Neuronal stem cell (in vitro differentiated cells): ENCODE data around the gene MYO1E.
"Not testable (repeated sequence)": the region's sequence is repeated elsewhere in the genome, so short reads cannot be mapped to it uniquely, and the experiment has no call there.

Experiments used
- DNase-seq: peaks from one replicate; pipeline ENCODE4 v3.0.0-alpha.2; 2013; ENCODE audit warnings: low spot score
- H2AFZ ChIP-seq: one replicate; pipeline ENCODE4 v1.6.1; 2013; ENCODE audit warnings: mild to moderate bottlenecking, low read length, inconsistent platforms
- H2AK5ac ChIP-seq: 2 replicates; pipeline ENCODE4 v1.6.1; 2013; ENCODE audit warnings: low read depth, mild to moderate bottlenecking, inconsistent platforms, low read length, moderate library complexity, mixed read lengths
- H2BK120ac ChIP-seq: 2 replicates; pipeline ENCODE4 v1.6.1; 2013; ENCODE audit warnings: low read depth, mild to moderate bottlenecking, inconsistent platforms, low read length, moderate library complexity, mixed read lengths
- H2BK12ac ChIP-seq: one replicate; pipeline ENCODE4 v1.6.1; 2013; ENCODE audit warnings: low read length, inconsistent platforms
- H2BK15ac ChIP-seq: 2 replicates; pipeline ENCODE4 v1.6.1; 2013; ENCODE audit warnings: mild to moderate bottlenecking, low read length, inconsistent platforms, mixed read lengths
- H2BK5ac ChIP-seq: one replicate; pipeline ENCODE4 v1.6.1; 2013; ENCODE audit warnings: inconsistent platforms, mild to moderate bottlenecking, low read length, moderate library complexity
- H3K14ac ChIP-seq: one replicate; pipeline ENCODE4 v1.6.1; 2013; ENCODE audit warnings: low read length, inconsistent platforms
- H3K18ac ChIP-seq: 2 replicates; pipeline ENCODE4 v1.6.1; 2013; ENCODE audit warnings: low read length, inconsistent platforms
- H3K23ac ChIP-seq: 2 replicates; pipeline ENCODE4 v1.6.1; 2013; ENCODE audit warnings: low read depth, mild to moderate bottlenecking, mixed read lengths, low read length, inconsistent platforms; ENCODE audit not compliant: poor library complexity
- H3K27ac ChIP-seq: replicated peaks from 3 replicates; pipeline ENCODE4 v1.5.1; 2013; ENCODE audit warnings: low read length, inconsistent platforms
- H3K27me3 ChIP-seq, 3 experiments: 2 replicates each; pipeline ENCODE4 v1.6.1; 2013; ENCODE audit warnings: low read length in 3 of 3, mild to moderate bottlenecking in 2 of 3, inconsistent platforms in 1 of 3, low read depth in 1 of 3, mixed read lengths in 1 of 3, moderate library complexity in 1 of 3; ENCODE audit not compliant: control insufficient read depth in 3 of 3, insufficient read depth in 3 of 3
- H3K36me3 ChIP-seq, 2 donors: replicated peaks in 1 of 2; 2 replicates each; pipeline ENCODE4 v1.6.1; 2013; ENCODE audit warnings: low read length in 2 of 2; ENCODE audit not compliant: control insufficient read depth in 2 of 2, insufficient read depth in 2 of 2
- H3K4ac ChIP-seq: 2 replicates; pipeline ENCODE4 v1.6.1; 2013; ENCODE audit warnings: inconsistent platforms, mild to moderate bottlenecking, low read length, moderate library complexity
- H3K4me1 ChIP-seq, 2 donors: 1 replicate in 1 of 2; 2 replicates in 1 of 2; pipeline ENCODE4 v1.6.1; 2013; ENCODE audit warnings: low read length in 2 of 2, low read depth in 1 of 2; ENCODE audit not compliant: control insufficient read depth in 2 of 2, insufficient read depth in 1 of 2
- H3K4me2 ChIP-seq: one replicate; pipeline ENCODE4 v1.6.1; 2013; ENCODE audit warnings: mild to moderate bottlenecking, low read length, inconsistent platforms; ENCODE audit not compliant: insufficient read depth, poor library complexity, severe bottlenecking
- H3K4me3 ChIP-seq, 2 donors: 2 replicates each; pipeline ENCODE4 v1.5.1; 2013; ENCODE audit warnings: low read length in 2 of 2, mild to moderate bottlenecking in 2 of 2, inconsistent platforms in 1 of 2, moderate library complexity in 1 of 2
- H3K79me1 ChIP-seq: one replicate; pipeline ENCODE4 v1.6.1; 2013; ENCODE audit warnings: low read depth, mild to moderate bottlenecking, inconsistent platforms, low read length, moderate library complexity
- H3K9ac ChIP-seq: one replicate; pipeline ENCODE4 v1.6.1; 2013; ENCODE audit warnings: mild to moderate bottlenecking, low read depth, low read length, inconsistent platforms; ENCODE audit not compliant: poor library complexity
- H3K9me3 ChIP-seq, 2 donors: replicated peaks in 1 of 2; 2 replicates each; pipeline versions ENCODE3 to v1.6.1; 2013; ENCODE audit warnings: low read length in 2 of 2, mild to moderate bottlenecking in 2 of 2, inconsistent platforms in 1 of 2, low read depth in 1 of 2, mixed read lengths in 1 of 2, moderate library complexity in 1 of 2; ENCODE audit not compliant: control insufficient read depth in 2 of 2, insufficient read depth in 1 of 2
- H4K8ac ChIP-seq: one replicate; pipeline ENCODE4 v1.6.1; 2013; ENCODE audit warnings: low read depth, mild to moderate bottlenecking, inconsistent platforms, low read length, moderate library complexity
- H4K91ac ChIP-seq: one replicate; pipeline ENCODE4 v1.6.1; 2013; ENCODE audit warnings: low read length, low read depth, mild to moderate bottlenecking, inconsistent platforms; ENCODE audit not compliant: poor library complexity
- WGBS, 2 donors: extraction: QIAGEN DNeasy Blood & Tissue Kit; methylation state at CpG; one replicate each; pipeline ENCODE4 v1.1.7; 2013; ENCODE audit warnings: missing lambda C conversion rate in 2 of 2, mixed read lengths in 1 of 2; ENCODE audit not compliant: insufficient read length in 2 of 2, insufficient replicate concordance in 1 of 2; ENCODE audit errors: extremely low coverage in 2 of 2; 5-methylcytosine and 5-hydroxymethylcytosine counted together

MYO1E gene

DNA sequence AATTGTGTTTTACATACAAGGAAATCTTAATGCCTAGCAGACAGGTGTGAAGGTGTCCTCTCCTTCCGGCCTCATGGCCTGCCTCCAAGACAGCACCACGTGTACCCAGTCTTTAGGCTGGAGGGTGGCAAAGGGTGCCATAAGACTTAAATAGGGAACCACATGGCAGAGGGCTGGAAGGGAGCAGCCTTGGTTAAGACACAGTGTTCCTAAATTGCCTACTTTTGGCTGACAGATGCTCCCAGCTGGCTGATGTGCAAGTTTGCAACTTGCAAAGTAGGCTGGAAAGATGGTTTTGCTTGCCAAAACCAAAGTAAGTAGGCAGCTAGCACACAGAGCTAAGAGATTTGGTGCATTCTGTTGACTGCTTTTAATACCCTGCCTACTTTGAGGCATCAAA, 222.5 kb downstream of the MYO1E start:
- H2BK5ac ChIP-seq, result no peak overlapping the region
- no peak overlapping the region for H3K14ac ChIP-seq
- H3K79me1 ChIP-seq, result no peaks in the 10 kb centered on the region
- no peak overlapping the region for H3K9ac ChIP-seq
- H3K4ac ChIP-seq, result no peak overlapping the region
- H3K9me3 ChIP-seq, result no peaks in the 10 kb centered on the region
- peaks cover 2% of the 10 kb centered on the region in 2 donors for H3K4me1 ChIP-seq
- no CpG with 5 or more reads among the region's 2 CpGs for WGBS, 2 donors
- no peak overlapping the region for H2AFZ ChIP-seq
- H3K36me3 ChIP-seq, result peaks cover 5 to 73% of the 10 kb centered on the region in 2 donors
- DNase-seq, result no peak
- no peak overlapping the region for H2BK15ac ChIP-seq
- no peak overlapping the region for H3K18ac ChIP-seq
- H3K27ac ChIP-seq, result no peak overlapping the region
- H4K8ac ChIP-seq, result no peak overlapping the region
- no peak overlapping the region for H2AK5ac ChIP-seq
- no peaks in the 10 kb centered on the region for H3K27me3 ChIP-seq
- H4K91ac ChIP-seq, result no peak overlapping the region
- no peak overlapping the region for H3K4me3 ChIP-seq
- H3K4me2 ChIP-seq, result no peak overlapping the region
- no peak overlapping the region for H2BK12ac ChIP-seq
- H3K23ac ChIP-seq, result no peak overlapping the region
- H2BK120ac ChIP-seq, result no peak overlapping the region

DNA sequence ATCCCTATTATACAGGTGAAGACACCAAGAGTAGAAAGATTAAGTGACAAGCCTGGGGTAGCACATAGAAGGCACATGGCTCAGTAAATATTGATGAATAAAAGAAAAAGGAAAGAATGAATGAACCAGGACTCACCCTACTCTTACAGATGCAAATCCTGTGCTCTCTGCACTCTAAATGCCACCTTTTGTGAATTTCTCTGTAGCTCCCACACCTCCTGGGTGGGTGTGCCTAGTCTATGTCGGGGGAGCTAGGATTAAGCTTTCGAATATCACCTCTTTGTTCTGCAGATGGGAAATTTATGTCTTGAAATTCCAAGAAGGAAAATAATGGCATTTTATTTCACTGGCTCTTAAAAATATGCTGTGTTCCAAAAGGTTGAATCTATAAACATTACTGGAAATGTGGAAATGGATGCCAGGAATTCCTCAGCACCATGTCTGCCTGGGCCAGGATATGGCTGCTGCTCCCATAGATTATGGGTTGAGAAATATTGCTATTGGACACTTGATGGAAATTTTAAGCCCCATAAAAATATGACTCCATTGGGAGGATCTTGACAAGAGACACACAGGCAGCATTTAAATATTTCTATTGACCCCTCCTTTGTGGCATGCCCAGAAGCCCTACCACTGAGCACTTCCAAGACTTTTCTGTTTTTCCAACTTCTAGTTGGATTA, 224.4 kb downstream of the MYO1E start:
- H2BK15ac ChIP-seq, result no peak overlapping the region
- WGBS, 2 donors, result no CpG with 5 or more reads among the region's 2 CpGs
- no peak overlapping the region for H3K9ac ChIP-seq
- no peak overlapping the region for H2BK12ac ChIP-seq
- no peaks in the 10 kb centered on the region for H3K9me3 ChIP-seq
- no peak overlapping the region for H3K18ac ChIP-seq
- H3K4me1 ChIP-seq, result peaks cover 2% of the 10 kb centered on the region in 2 donors
- no peak overlapping the region for H2BK120ac ChIP-seq
- H2AFZ ChIP-seq, result no peak overlapping the region
- no peak overlapping the region for H2BK5ac ChIP-seq
- no peak overlapping the region for H3K27ac ChIP-seq
- no peak for DNase-seq
- H3K79me1 ChIP-seq, result no peaks in the 10 kb centered on the region
- no peak overlapping the region for H3K4me2 ChIP-seq
- no peak overlapping the region for H3K4me3 ChIP-seq
- H3K23ac ChIP-seq, result no peak overlapping the region
- H2AK5ac ChIP-seq, result no peak overlapping the region
- H3K36me3 ChIP-seq, result peaks cover 8 to 68% of the 10 kb centered on the region in 2 donors
- H3K14ac ChIP-seq, result no peak overlapping the region
- no peak overlapping the region for H4K8ac ChIP-seq
- H3K27me3 ChIP-seq, result no peaks in the 10 kb centered on the region
- no peak overlapping the region for H3K4ac ChIP-seq
- H4K91ac ChIP-seq, result no peak overlapping the region

DNA sequence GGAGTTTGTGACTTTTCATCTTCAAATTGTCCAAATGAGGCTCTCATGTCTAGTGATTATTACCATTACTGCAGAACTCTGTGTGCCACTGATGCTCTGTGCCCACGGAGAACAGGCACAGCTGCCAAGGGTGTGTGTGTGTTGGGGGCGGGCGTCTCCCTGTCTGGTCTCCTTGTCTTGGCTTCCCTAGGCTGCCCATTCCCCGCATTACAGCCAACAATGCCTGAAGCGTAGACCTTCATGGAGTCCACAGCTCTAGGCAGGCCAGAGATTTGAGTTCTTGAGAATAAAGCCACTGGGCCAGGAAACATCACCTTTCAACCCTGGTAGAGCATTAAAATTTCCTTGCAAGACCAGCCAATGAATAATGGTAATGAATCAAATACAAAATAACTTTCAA, 225.0 kb downstream of the MYO1E start:
- Histone ChIP-seq H3K23ac (no peak overlapping the region), H3K27me3 (no peaks in the 10 kb centered on the region)
- no CpG with 5 or more reads among the region's 5 CpGs for WGBS, 2 donors

DNA sequence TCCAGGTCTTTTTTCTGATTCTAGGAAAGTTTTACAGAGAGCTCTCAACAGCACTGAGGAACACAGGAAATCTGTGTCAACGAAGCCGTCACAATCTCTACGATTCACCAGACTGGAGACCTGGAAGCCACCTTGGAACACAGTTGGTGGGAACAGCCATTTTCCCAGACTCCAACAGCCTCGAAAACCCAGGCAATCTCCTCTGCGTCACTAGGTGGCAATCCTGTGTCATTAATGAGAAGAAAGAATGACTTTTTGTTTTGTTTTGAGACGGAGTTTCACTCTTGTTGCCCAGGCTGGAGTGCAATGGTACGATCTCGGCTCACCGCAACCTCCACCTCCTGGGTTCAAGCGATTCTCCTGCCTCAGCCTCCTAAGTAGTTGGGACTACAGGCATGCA, 228.1 kb downstream of the MYO1E start:
- not testable (repeated sequence) for H4K91ac ChIP-seq, H3K27ac ChIP-seq, H2BK120ac ChIP-seq, H2BK12ac ChIP-seq, H3K9me3 ChIP-seq, H3K4me1 ChIP-seq, H3K9ac ChIP-seq, H2BK15ac ChIP-seq, H3K18ac ChIP-seq, H2AFZ ChIP-seq, H2BK5ac ChIP-seq, H2AK5ac ChIP-seq, H3K4ac ChIP-seq, H3K23ac ChIP-seq, H3K4me3 ChIP-seq, H3K14ac ChIP-seq, H3K79me1 ChIP-seq, DNase-seq, H3K27me3 ChIP-seq, H3K4me2 ChIP-seq, H4K8ac ChIP-seq
- no CpG with 5 or more reads among the region's 10 CpGs for WGBS, 2 donors
- H3K36me3 ChIP-seq, result peaks cover 12 to 71% of the 10 kb centered on the region in 2 donors

More for the DNA sequence above, 225.0 kb downstream of the MYO1E start:
- no peaks in the 10 kb centered on the region for H3K79me1 ChIP-seq
- no peaks in the 10 kb centered on the region for H3K9me3 ChIP-seq
- no peak overlapping the region for H2BK5ac ChIP-seq
- H3K27ac ChIP-seq, result no peak overlapping the region
- H2AFZ ChIP-seq, result no peak overlapping the region
- no peak overlapping the region for H3K18ac ChIP-seq
- peaks cover 2% of the 10 kb centered on the region in 2 donors for H3K4me1 ChIP-seq
- no peak overlapping the region for H4K91ac ChIP-seq
- H3K4me3 ChIP-seq, result no peak overlapping the region
- no peak for DNase-seq
- H3K14ac ChIP-seq, result no peak overlapping the region
- H2BK120ac ChIP-seq, result no peak overlapping the region
- H2AK5ac ChIP-seq, result no peak overlapping the region
- H3K9ac ChIP-seq, result no peak overlapping the region
- no peak overlapping the region for H2BK15ac ChIP-seq
- H2BK12ac ChIP-seq, result no peak overlapping the region
- H3K4me2 ChIP-seq, result no peak overlapping the region
- H4K8ac ChIP-seq, result no peak overlapping the region
- no peak overlapping the region for H3K4ac ChIP-seq
- H3K36me3 ChIP-seq, result peaks cover 8 to 68% of the 10 kb centered on the region in 2 donors
